Measurements from ENCODE around the gene GTF2F1.

The GTF2F1 gene

DNA sequence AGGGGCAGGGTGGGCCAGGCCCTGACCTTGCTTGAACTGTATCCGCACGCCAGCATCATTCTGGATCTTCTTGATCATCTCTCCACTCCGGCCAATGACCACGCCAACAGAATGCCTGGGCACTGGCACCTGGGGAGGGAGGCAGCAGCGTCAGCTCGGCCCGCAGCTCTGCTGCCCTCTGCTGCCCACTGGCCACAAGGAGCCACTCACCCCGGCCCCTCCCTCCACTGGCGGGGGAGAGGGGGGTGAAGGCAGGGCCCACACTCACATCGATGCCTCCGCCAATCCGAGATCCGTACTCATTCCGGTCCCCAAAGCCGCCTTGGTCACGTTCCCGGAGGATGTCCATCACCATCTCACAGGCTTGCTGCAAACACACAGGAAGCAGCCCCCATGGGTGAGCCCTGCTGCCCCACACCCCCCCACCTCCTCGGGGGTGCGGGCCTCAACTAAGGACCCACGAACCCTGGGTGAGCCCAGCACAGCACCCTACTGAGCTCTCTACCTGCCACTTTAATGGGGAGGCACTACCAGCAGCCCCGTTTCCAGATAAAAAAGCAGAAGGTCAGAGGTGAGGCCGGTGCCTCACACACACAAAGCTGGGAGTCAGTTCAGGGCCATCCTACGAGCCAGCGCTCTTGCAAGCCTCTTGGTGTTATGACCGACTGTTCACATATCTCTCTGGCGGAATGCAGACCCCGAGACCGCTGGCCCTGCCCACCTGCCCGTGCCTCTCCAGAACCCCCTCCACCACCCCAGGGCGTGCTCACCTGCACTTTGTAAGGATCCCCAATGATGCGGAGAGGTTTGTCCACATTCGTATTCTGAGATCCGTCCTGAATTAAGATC, 25.0 kb upstream of the GTF2F1 start:
- Histone ChIP-seq H3K36me3 (ENCODE audit: insufficient read depth, low read length) (peaks cover 94% of the 10 kb centered on the region), H4K20me1 (ENCODE audit: insufficient read depth, low read length) (no peaks in the 10 kb centered on the region), H3K9ac (ENCODE audit: low read length) (no peak overlapping the region), H3F3A (ENCODE audit: insufficient read depth, low read length) (no peaks in the 10 kb centered on the region), H3K4me2 (ENCODE audit: low read length) (no peak overlapping the region), H3K4me1 (ENCODE audit: insufficient read depth, low read length, severe bottlenecking) (peaks cover 10% of the 10 kb centered on the region), H3K27me3 (ENCODE audit: insufficient read depth, low read length) (no peaks in the 10 kb centered on the region), H3K79me2 (ENCODE audit: insufficient read depth, low read length) (peaks cover 31% of the 10 kb centered on the region), H3K4me3 (ENCODE audit: low read depth, low read length, poor library complexity, severe bottlenecking) (no peak overlapping the region), H3K9me3 (ENCODE audit: low read length) (no peaks in the 10 kb centered on the region), H3K9me2 (ENCODE audit: low read depth, low read length) (no peaks in the 10 kb centered on the region), H2AFZ (ENCODE audit: low read length) (no peak overlapping the region), H3K27ac (ENCODE audit: low read depth, low read length, poor library complexity, severe bottlenecking) (no peak overlapping the region)
- TF ChIP-seq, protein P1, sequence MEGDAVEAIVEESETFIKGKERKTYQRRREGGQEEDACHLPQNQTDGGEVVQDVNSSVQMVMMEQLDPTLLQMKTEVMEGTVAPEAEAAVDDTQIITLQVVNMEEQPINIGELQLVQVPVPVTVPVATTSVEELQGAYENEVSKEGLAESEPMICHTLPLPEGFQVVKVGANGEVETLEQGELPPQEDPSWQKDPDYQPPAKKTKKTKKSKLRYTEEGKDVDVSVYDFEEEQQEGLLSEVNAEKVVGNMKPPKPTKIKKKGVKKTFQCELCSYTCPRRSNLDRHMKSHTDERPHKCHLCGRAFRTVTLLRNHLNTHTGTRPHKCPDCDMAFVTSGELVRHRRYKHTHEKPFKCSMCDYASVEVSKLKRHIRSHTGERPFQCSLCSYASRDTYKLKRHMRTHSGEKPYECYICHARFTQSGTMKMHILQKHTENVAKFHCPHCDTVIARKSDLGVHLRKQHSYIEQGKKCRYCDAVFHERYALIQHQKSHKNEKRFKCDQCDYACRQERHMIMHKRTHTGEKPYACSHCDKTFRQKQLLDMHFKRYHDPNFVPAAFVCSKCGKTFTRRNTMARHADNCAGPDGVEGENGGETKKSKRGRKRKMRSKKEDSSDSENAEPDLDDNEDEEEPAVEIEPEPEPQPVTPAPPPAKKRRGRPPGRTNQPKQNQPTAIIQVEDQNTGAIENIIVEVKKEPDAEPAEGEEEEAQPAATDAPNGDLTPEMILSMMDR (IDR thresholded peaks at IDR 0.05; ENCODE audit: low read length) = no peak
- TF ChIP-seq EZH2 (IDR thresholded peaks at IDR 0.05; ENCODE audit: borderline replicate concordance, low read length) = no peak

DNA sequence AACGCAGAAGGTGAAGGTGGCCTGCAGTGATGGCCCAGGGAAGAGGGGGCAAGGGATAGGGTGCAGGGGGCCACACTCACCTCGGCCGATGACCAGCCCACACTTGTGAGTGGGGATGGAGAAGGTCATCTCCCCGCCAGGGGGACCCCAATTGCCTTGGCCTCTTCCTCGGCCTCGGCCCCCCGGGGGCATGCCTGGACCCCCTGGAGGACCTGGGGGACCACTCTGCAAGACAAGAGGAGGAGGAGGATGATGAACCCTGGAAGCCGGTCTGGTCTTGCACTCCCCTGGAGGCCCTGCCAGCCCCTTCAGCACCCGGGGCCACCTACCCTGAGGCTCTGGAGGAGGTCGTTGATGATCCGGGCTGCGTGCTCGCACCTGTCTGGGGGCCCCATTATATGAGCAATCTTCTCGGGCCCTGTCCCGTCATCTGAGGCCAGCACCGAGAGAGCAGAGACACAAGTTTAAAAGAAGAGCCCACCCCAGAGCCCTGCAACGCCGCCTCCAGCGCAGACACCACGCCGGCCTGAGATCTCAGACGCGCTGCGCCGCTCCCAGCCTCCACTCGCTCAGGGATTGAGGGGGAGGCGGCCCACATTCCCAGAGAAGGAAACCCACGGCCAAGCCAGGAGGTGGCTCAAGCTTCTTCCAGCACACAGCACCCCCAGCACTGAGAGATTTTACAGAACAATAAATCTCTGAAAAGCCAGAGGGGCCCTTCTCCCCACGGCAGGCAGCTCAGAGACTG, 23.9 kb upstream of the GTF2F1 start:
- Histone ChIP-seq H3K36me3 (ENCODE audit: insufficient read depth, low read length) (peaks cover 84% of the 10 kb centered on the region), H3K4me1 (ENCODE audit: insufficient read depth, low read length, severe bottlenecking) (no peaks in the 10 kb centered on the region), H3K9me2 (ENCODE audit: low read depth, low read length) (no peaks in the 10 kb centered on the region), H2AFZ (ENCODE audit: low read length) (no peak overlapping the region), H3K79me2 (ENCODE audit: insufficient read depth, low read length) (peaks cover 20% of the 10 kb centered on the region), H3K4me3 (ENCODE audit: low read depth, low read length, poor library complexity, severe bottlenecking) (no peak overlapping the region), H3K9me3 (ENCODE audit: low read length) (no peaks in the 10 kb centered on the region), H4K20me1 (ENCODE audit: insufficient read depth, low read length) (no peaks in the 10 kb centered on the region), H3K27me3 (ENCODE audit: insufficient read depth, low read length) (no peaks in the 10 kb centered on the region), H3K27ac (ENCODE audit: low read depth, low read length, poor library complexity, severe bottlenecking) (no peak overlapping the region), H3K4me2 (ENCODE audit: low read length) (no peak overlapping the region), H3F3A (ENCODE audit: insufficient read depth, low read length) (no peaks in the 10 kb centered on the region), H3K9ac (ENCODE audit: low read length) (no peak overlapping the region)
- no peak for TF ChIP-seq EZH2 (IDR thresholded peaks at IDR 0.05; ENCODE audit: borderline replicate concordance, low read length)
- TF ChIP-seq, protein P1 (IDR thresholded peaks at IDR 0.05; ENCODE audit: low read length) = no peak

DNA sequence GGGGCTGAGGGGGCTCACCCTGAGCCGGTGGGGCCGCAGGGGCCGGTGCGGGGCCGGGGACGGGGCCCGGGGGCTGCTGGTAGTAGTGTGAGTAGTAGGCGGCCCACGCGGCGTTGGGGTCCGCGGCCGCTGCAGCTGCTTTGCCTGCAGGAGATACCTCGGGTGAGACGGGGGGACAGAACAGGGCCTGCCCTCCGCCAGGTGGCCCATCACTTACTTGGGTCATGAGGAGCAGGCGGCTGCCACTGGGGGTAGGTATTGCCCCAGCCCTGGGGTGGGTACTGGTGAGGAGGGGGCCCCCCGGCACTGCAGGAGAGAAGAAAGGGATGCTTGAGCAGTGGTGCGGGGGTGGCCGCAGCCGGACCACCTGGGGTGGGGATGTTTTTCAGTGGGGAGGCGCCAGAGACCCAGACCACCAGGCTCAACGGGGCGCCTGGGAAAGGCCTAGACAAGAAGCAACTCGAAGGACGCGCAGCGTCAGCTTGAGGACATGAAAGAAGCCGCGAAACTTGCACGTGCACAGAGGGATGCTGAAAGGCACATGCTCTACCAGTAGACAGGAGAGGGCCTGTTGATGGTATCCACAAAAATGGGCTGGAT, 22.7 kb upstream of the GTF2F1 start:
- no peak overlapping the region for H3K4me3 ChIP-seq (ENCODE audit: low read depth, low read length, poor library complexity, severe bottlenecking)
- no peaks in the 10 kb centered on the region for H3K4me1 ChIP-seq (ENCODE audit: insufficient read depth, low read length, severe bottlenecking)
- H3K79me2 ChIP-seq (ENCODE audit: insufficient read depth, low read length) = peaks cover 8% of the 10 kb centered on the region
- H3K27ac ChIP-seq (ENCODE audit: low read depth, low read length, poor library complexity, severe bottlenecking) = no peak overlapping the region
- H3K4me2 ChIP-seq (ENCODE audit: low read length) = no peak overlapping the region
- TF ChIP-seq, protein P1 (IDR thresholded peaks at IDR 0.05; ENCODE audit: low read length) = no peak
- peaks cover 73% of the 10 kb centered on the region for H3K36me3 ChIP-seq (ENCODE audit: insufficient read depth, low read length)
- H3K9ac ChIP-seq (ENCODE audit: low read length) = no peak overlapping the region
- no peaks in the 10 kb centered on the region for H3F3A ChIP-seq (ENCODE audit: insufficient read depth, low read length)
- no peaks in the 10 kb centered on the region for H3K9me3 ChIP-seq (ENCODE audit: low read length)
- no peaks in the 10 kb centered on the region for H3K9me2 ChIP-seq (ENCODE audit: low read depth, low read length)
- H2AFZ ChIP-seq (ENCODE audit: low read length) = no peak overlapping the region
- H4K20me1 ChIP-seq (ENCODE audit: insufficient read depth, low read length) = no peaks in the 10 kb centered on the region
- no peaks in the 10 kb centered on the region for H3K27me3 ChIP-seq (ENCODE audit: insufficient read depth, low read length)

Measured in OCI-LY1 (cell line).